ENCODE data around the gene CDCA7.

CDCA7 gene

DNA sequence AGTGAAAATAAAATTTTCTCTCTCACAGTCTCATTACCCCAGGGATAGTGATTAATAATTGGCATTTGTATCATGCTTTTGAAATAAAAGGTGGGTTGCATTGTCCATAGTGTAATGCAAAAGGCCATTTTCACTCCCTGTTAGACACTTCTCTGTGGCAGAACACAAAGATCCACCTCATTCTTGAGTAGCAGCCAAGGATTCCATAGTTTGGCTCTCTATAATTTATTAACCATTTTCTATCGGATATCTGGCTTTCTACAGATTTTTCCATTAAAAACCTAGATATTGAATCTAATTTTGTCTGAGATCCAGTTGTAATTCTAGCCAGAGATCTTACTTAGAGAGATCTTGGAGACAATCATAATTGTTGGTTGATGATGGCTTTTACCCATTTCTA, 39.0 kb downstream of the CDCA7 start:
- Histone ChIP-seq H3K36me3 (ENCODE audit: insufficient read depth) (no peaks in the 10 kb centered on the region), H4K20me1 (ENCODE audit: insufficient read depth) (no peaks in the 10 kb centered on the region), H3K27me3 (ENCODE audit: insufficient read depth, low read depth) (no peaks in the 10 kb centered on the region), H3K4me1 (ENCODE audit: low read depth, poor library complexity, severe bottlenecking) (no peaks in the 10 kb centered on the region), H3K9ac (no peak overlapping the region), H2AFZ (ENCODE audit: low read depth) (no peak overlapping the region), H3K4me2 (no peak overlapping the region), H3K4me3 (IDR thresholded peaks at IDR 0.05; ENCODE audit: insufficient read depth, low read depth, low read length) (no peak overlapping the region), H3K27ac (no peak overlapping the region), H3K79me2 (ENCODE audit: insufficient read depth, low read depth) (no peaks in the 10 kb centered on the region)
- TF ChIP-seq, protein P1, sequence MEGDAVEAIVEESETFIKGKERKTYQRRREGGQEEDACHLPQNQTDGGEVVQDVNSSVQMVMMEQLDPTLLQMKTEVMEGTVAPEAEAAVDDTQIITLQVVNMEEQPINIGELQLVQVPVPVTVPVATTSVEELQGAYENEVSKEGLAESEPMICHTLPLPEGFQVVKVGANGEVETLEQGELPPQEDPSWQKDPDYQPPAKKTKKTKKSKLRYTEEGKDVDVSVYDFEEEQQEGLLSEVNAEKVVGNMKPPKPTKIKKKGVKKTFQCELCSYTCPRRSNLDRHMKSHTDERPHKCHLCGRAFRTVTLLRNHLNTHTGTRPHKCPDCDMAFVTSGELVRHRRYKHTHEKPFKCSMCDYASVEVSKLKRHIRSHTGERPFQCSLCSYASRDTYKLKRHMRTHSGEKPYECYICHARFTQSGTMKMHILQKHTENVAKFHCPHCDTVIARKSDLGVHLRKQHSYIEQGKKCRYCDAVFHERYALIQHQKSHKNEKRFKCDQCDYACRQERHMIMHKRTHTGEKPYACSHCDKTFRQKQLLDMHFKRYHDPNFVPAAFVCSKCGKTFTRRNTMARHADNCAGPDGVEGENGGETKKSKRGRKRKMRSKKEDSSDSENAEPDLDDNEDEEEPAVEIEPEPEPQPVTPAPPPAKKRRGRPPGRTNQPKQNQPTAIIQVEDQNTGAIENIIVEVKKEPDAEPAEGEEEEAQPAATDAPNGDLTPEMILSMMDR (conservative IDR thresholded peaks at IDR 0.05; ENCODE audit: low read depth, low read length): no peak

DNA sequence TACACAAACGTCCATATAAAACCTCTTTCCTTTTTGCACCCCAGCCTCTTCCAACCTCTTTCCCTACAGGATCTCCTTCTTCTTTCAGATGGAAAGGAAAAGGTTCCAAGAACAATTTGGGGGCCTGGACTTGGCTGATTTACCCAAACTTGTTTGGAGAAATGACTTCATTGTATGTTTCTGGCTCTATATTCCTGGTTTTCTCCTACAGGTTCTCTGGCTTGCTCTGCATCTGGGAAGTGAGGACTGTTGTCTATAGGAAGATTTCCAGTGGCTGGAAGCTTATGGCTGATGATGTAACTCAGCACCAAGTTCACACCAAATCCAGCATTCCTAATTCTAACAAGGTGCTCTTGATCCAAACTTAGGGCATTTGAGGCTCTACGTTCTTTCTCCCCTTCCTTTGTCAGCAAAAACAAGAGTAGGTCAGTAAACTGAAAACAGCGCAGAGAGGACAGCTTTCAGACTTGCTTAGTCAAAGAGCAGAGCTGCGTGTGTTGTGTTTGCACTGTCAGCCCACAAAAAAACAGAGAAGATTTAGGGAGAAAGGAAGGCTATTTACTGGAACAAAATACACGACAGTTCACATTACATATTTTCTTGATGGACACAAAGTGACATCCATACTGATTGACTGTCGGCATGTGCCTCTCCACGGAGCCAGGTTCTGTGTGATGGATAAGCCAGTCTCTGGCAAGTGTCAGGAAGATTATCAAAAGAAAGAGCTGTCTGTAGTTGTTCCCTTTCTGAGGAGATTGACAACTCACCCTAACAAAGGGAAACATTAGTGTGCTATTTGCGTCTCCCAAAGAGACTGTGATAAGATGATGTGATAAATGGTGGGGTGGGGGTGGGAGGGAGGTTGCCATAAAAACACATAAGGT, 39.7 kb downstream of the CDCA7 start:
- Histone ChIP-seq H4K20me1 (ENCODE audit: insufficient read depth) (no peaks in the 10 kb centered on the region), H3K27me3 (ENCODE audit: insufficient read depth, low read depth) (no peaks in the 10 kb centered on the region), H3K9ac (no peak overlapping the region), H3K4me2 (no peak overlapping the region), H3K4me3 (IDR thresholded peaks at IDR 0.05; ENCODE audit: insufficient read depth, low read depth, low read length) (no peak overlapping the region), H3K79me2 (ENCODE audit: insufficient read depth, low read depth) (no peaks in the 10 kb centered on the region), H2AFZ (ENCODE audit: low read depth) (no peak overlapping the region), H3K27ac (no peak overlapping the region), H3K36me3 (ENCODE audit: insufficient read depth) (no peaks in the 10 kb centered on the region), H3K4me1 (ENCODE audit: low read depth, poor library complexity, severe bottlenecking) (no peaks in the 10 kb centered on the region)
- TF ChIP-seq, protein P1 (conservative IDR thresholded peaks at IDR 0.05; ENCODE audit: low read depth, low read length): no peak

DNA sequence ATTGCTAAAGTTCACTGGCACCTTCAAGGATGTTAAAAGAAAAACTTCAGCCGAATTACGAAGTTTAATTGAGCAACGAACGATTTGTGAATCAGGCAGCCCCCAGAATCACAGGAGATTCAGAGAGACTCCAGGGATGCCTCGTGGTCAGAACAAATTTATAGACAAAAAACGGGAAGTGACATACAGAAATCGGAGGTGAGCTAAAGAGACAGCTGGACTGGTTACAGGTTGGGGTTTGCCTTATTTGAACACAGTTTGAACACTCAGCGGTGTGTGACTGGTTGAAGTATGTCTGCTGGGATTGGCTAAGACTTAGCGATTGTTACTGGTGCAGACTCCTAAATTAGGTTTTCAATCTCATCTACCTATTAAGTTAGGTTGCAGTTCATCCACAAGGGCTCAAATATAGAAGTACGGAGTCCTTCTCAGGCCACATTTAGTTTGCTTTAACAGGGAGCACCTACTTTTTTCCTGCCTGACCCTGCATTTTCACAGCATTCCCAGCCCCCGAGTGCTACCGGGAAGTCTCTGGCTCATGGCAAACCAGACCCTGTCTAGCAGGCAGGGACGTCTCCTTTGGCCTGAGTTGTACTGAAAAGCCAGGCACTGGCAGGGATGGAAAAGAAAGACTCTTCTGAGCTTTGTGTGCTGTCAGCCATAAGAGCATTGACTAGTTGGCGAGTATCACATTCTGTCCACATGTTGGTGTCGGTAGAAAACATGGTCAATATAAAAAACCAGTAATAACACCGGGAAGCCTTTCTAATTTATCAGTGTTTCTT, 41.1 kb downstream of the CDCA7 start:
- H3K4me2 ChIP-seq: no peak overlapping the region
- H3K79me2 ChIP-seq (ENCODE audit: insufficient read depth, low read depth): no peaks in the 10 kb centered on the region
- no peaks in the 10 kb centered on the region for H3K4me1 ChIP-seq (ENCODE audit: low read depth, poor library complexity, severe bottlenecking)
- TF ChIP-seq, protein P1 (conservative IDR thresholded peaks at IDR 0.05; ENCODE audit: low read depth, low read length): no peak
- H2AFZ ChIP-seq (ENCODE audit: low read depth): no peak overlapping the region
- no peak overlapping the region for H3K9ac ChIP-seq
- H4K20me1 ChIP-seq (ENCODE audit: insufficient read depth): no peaks in the 10 kb centered on the region
- no peak overlapping the region for H3K27ac ChIP-seq
- no peaks in the 10 kb centered on the region for H3K27me3 ChIP-seq (ENCODE audit: insufficient read depth, low read depth)
- no peaks in the 10 kb centered on the region for H3K36me3 ChIP-seq (ENCODE audit: insufficient read depth)
- H3K4me3 ChIP-seq (IDR thresholded peaks at IDR 0.05; ENCODE audit: insufficient read depth, low read depth, low read length): no peak overlapping the region

DNA sequence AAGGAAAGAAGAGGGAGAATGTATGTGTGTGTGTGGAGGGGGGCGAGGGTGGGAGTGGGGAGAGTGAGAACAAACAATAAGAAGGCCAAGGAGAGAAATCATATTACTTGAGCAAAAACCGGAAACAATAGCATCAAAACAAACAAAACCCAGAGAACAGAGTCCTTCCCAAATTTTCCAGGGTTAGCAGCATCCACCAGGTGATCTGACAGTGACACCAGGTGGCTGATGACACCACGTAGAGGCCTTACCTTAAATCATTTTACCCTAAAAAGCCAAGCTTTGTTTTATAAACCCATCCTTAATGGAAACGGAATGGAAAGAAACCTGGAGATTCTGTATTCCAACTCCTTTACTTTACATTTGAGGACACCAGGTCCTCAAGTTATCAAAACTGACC, 42.9 kb downstream of the CDCA7 start:
- H3K4me1 ChIP-seq (ENCODE audit: low read depth, poor library complexity, severe bottlenecking): peaks cover 3% of the 10 kb centered on the region
- no peak overlapping the region for H3K9ac ChIP-seq
- no peak overlapping the region for H2AFZ ChIP-seq (ENCODE audit: low read depth)
- TF ChIP-seq, protein P1 (conservative IDR thresholded peaks at IDR 0.05; ENCODE audit: low read depth, low read length): no peak
- H4K20me1 ChIP-seq (ENCODE audit: insufficient read depth): no peaks in the 10 kb centered on the region
- no peaks in the 10 kb centered on the region for H3K79me2 ChIP-seq (ENCODE audit: insufficient read depth, low read depth)
- no peak overlapping the region for H3K27ac ChIP-seq
- H3K4me3 ChIP-seq (IDR thresholded peaks at IDR 0.05; ENCODE audit: insufficient read depth, low read depth, low read length): no peak overlapping the region
- H3K27me3 ChIP-seq (ENCODE audit: insufficient read depth, low read depth): no peaks in the 10 kb centered on the region; the same call in 1 of the 2 replicates
- no peak overlapping the region for H3K4me2 ChIP-seq
- H3K36me3 ChIP-seq (ENCODE audit: insufficient read depth): no peaks in the 10 kb centered on the region

Data from KMS-11 (cell line).